ENCODE results near the gene RASA4.
"Not testable (repeated sequence)": the region's sequence is repeated elsewhere in the genome, so short reads cannot be mapped to it uniquely, and the experiment has no call there.

DNA sequence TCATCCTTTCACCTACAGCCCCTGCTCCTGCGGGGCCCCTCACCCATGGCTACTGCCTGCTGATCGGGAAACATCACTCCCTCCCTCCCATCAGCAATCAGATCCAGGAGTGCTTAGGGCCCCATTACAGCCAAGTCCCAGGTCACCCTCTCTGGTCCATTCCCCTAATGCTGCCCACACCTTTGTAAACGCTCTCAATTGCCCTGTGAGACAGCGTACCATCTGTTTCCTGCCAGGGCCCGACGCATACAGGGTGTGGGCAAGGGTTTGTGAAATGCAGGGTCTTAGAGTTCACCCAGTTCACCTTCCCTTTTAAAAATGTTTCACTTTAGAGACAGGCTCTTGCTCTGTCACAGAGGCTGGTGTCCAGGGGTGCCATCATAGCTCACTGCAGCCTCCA, 17.7 kb upstream of the RASA4 start:
- TF ChIP-seq, protein P1, sequence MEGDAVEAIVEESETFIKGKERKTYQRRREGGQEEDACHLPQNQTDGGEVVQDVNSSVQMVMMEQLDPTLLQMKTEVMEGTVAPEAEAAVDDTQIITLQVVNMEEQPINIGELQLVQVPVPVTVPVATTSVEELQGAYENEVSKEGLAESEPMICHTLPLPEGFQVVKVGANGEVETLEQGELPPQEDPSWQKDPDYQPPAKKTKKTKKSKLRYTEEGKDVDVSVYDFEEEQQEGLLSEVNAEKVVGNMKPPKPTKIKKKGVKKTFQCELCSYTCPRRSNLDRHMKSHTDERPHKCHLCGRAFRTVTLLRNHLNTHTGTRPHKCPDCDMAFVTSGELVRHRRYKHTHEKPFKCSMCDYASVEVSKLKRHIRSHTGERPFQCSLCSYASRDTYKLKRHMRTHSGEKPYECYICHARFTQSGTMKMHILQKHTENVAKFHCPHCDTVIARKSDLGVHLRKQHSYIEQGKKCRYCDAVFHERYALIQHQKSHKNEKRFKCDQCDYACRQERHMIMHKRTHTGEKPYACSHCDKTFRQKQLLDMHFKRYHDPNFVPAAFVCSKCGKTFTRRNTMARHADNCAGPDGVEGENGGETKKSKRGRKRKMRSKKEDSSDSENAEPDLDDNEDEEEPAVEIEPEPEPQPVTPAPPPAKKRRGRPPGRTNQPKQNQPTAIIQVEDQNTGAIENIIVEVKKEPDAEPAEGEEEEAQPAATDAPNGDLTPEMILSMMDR (IDR thresholded peaks at IDR 0.05; ENCODE audit: low read depth, low read length, poor library complexity, severe bottlenecking) = not testable (repeated sequence)
- not testable (repeated sequence) for TF ChIP-seq EZH2phosphoT487 (IDR thresholded peaks at IDR 0.05; ENCODE audit: borderline replicate concordance, low read length)

Measured in DOHH2 (cell line).